HL-60 (cell line): ENCODE data around the gene LCN15.

Experiments used
- DNase-seq, 2 experiments: peaks; one replicate each; pipeline ENCODE4 v3.0.0-alpha.2; 2010 to 2020; ENCODE audit warnings: low read depth in 1 of 2, low spot score in 1 of 2
- H3K27ac ChIP-seq: fragments of 250-450 bp; sonication (Bioruptor Pico); replicated peaks from 2 replicates; pipeline ENCODE4 v1.5.1; 2020; ENCODE audit warnings: mild to moderate bottlenecking, moderate library complexity
- H3K27me3 ChIP-seq: fragments of 250-450 bp; sonication (Bioruptor Pico); 2 replicates; pipeline ENCODE4 v1.5.1; 2021; ENCODE audit warnings: mild to moderate bottlenecking, moderate library complexity; ENCODE audit not compliant: insufficient read depth, poor library complexity, severe bottlenecking
- H3K4me3 ChIP-seq: replicated peaks from 2 replicates; pipeline ENCODE4 v1.5.1; 2011; ENCODE audit warnings: mild to moderate bottlenecking, control low read depth, low read length; ENCODE audit not compliant: insufficient read depth
- CTCF ChIP-seq: IDR thresholded peaks from one replicate; pipeline ENCODE4 v1.5.1; 2011; ENCODE audit warnings: low read length, control low read depth, inconsistent platforms; ENCODE audit not compliant: insufficient read depth
- GABPA ChIP-seq: IDR thresholded peaks from 2 replicates; pipeline ENCODE4 v1.6.1; 2012; ENCODE audit warnings: low read depth
- POLR2AphosphoS5 ChIP-seq: IDR thresholded peaks from 2 replicates; pipeline ENCODE4 v1.6.1; 2012; ENCODE audit warnings: low read depth
- REST ChIP-seq: IDR thresholded peaks from 2 replicates; pipeline ENCODE4 v1.6.1; 2012; ENCODE audit warnings: low read depth; ENCODE audit not compliant: insufficient replicate concordance
- SPI1 ChIP-seq: IDR thresholded peaks from 2 replicates; pipeline ENCODE4 v1.6.1; 2012; ENCODE audit warnings: low read depth, mild to moderate bottlenecking, borderline replicate concordance

Gene LCN15

GRCh38 chr9:136796238-136796774 lies 32.0 kb upstream of the LCN15 start, which contains the start of gene CCDC183:
Gene CCDC183, plus strand, starts transcription at chr9:136796338. Its CDS starts 60 bp downstream, at chr9:136796398.
- peaks cover 14% of the 10 kb centered on the region for H3K27me3 ChIP-seq
- DNase-seq: no peak
- no peak for TF ChIP-seq CTCF
- TF ChIP-seq GABPA: no peak
- no peak for TF ChIP-seq SPI1
- no peak for TF ChIP-seq POLR2AphosphoS5
- TF ChIP-seq REST: no peak
- H3K27ac ChIP-seq: no peak within 1 kb of the TSS; the same call in 1 of the 2 replicates
- no peak within 1 kb of the TSS for H3K4me3 ChIP-seq

- peaks cover 11% of the 10 kb centered on the region for H3K27me3 ChIP-seq
- H3K4me3 ChIP-seq: no peak overlapping the region
- H3K27ac ChIP-seq: peak overlapping the region; percentile 28; the same call in 1 of the 2 replicates
- no peak for TF ChIP-seq CTCF
- peak in 1 of 2 experiments; percentile 49 for DNase-seq
Measured at GRCh38 chr9:136795000-136795348, 30.7 kb upstream of the LCN15 start.

GRCh38 chr9:136794281-136794999 lies 30.1 kb upstream of the LCN15 start:
- H3K27me3 ChIP-seq: peaks cover 10% of the 10 kb centered on the region
- no peak for TF ChIP-seq REST
- TF ChIP-seq SPI1: no peak
- TF ChIP-seq GABPA: no peak
- no peak for TF ChIP-seq POLR2AphosphoS5
- TF ChIP-seq CTCF: no peak
- no peak overlapping the region for H3K4me3 ChIP-seq
- no peak for DNase-seq
- peak overlapping the region; percentile 28 for H3K27ac ChIP-seq
